Lower leg skin (tissue), 4 donors: ENCODE results near the gene LRG1. TPM values are rescaled to one million over a fixed set of nuclear protein-coding genes. Genes with fewer than 3 reads are reported as not detected.

Experiments used
- DNase-seq, 2 donors: peaks; one replicate each; pipeline ENCODE4 v3.0.0-alpha.2; 2019; ENCODE audit warnings: low spot score in 2 of 2
- H3K4me3 ChIP-seq: fragments of 200-600 bp; sonication (generic); 2 replicates; pipeline ENCODE4 v1.5.1; 2017; ENCODE audit warnings: mild to moderate bottlenecking, low read depth; ENCODE audit not compliant: poor library complexity, severe bottlenecking
- CTCF ChIP-seq, 3 donors: fragments of 450-650 bp; IDR thresholded peaks; one replicate each; pipeline ENCODE4 v1.5.1; 2016; ENCODE audit warnings: antibody characterized with exemption in 3 of 3, mild to moderate bottlenecking in 3 of 3, moderate library complexity in 2 of 3
- POLR2A ChIP-seq, 2 donors: fragments of 450-650 bp; IDR thresholded peaks; one replicate each; pipeline ENCODE4 v1.6.1; 2016 to 2017; ENCODE audit warnings: antibody characterized with exemption in 2 of 2, mild to moderate bottlenecking in 1 of 2, moderate library complexity in 1 of 2
- WGBS, 2 donors: methylation state at CpG; one replicate each; pipeline ENCODE4 v1.1.5; 2018; 5-methylcytosine and 5-hydroxymethylcytosine counted together
- intact Hi-C: fragments of 100-400 bp; cut with DNase I; formaldehyde crosslinking; loops from one replicate; pipeline ENCODE4 v1.15.0; 2023; ENCODE audit warnings: low total_unique reads
- total RNA-seq, 4 donors: library from RNA; depleted of rRNA; stranded (reverse); fragments of >200 nt; gene quantifications; one replicate each; pipeline ENCODE4 v1.1.0, GENCODE V29; 2016

Gene LRG1
- total RNA-seq, 4 donors from 2014 or later: 1.8 to 9.9 (median 2.7) TPM

DNA sequence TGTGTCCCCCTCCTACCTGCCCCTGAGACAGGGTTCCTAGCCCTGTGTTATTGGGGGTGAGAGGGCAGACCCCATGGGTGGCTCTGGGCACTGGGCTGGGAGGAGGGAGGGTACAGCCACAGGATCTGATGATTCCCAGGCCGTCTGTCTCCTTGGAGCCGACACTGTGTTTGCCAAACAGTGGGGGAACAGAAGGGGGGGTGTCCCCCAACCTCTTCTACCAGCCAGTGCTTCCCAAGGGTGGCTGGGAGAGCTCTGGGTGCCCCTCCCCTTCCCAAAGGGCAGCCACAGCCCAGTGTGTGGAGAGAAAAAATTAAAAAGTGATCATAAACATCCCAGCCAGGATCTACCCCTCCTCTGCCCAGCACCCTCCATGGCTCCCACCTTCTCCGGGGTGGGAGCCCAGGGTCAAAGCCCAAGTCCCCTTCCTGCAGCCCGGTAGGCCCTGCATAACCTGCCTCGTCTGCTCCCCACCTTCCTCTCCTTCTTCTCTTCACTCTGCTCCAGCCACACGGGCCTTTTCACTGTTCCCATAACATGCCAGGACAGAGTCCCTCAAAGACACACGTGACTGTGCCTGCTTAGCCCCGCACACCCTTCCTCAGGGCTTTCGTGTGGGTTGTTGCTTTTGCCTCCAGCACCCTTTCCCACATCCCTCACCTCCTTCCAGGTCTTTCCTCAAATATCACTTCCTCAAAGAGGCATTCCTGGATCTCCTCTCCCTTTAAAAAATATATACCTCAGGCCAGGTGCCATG, 20.1 kb downstream of the LRG1 start:
- intact Hi-C loops: loop anchor here (10.0 kb wide), 1 partner anchor 245 kb away; the partner anchor contains the start of gene SHD
- no peak for DNase-seq
- H3K4me3 ChIP-seq: no peak overlapping the region
- 30 to 32% methylated on average over 8 to 9 of the region's 9 CpGs for WGBS, 2 donors
- TF ChIP-seq CTCF (IDR thresholded peaks at IDR 0.05): no peak
- TF ChIP-seq POLR2A (IDR thresholded peaks at IDR 0.05): no peak

GRCh38 chr19:4519172-4519496, 20.7 kb downstream of the LRG1 start:
- DNase-seq: no peak
- no peak for TF ChIP-seq POLR2A (IDR thresholded peaks at IDR 0.05)
- TF ChIP-seq CTCF (IDR thresholded peaks at IDR 0.05): no peak
- intact Hi-C loops: no loop called here
- H3K4me3 ChIP-seq: no peak overlapping the region
- 89 to 92% methylated on average over 6 of the region's 6 CpGs for WGBS, 2 donors

DNA sequence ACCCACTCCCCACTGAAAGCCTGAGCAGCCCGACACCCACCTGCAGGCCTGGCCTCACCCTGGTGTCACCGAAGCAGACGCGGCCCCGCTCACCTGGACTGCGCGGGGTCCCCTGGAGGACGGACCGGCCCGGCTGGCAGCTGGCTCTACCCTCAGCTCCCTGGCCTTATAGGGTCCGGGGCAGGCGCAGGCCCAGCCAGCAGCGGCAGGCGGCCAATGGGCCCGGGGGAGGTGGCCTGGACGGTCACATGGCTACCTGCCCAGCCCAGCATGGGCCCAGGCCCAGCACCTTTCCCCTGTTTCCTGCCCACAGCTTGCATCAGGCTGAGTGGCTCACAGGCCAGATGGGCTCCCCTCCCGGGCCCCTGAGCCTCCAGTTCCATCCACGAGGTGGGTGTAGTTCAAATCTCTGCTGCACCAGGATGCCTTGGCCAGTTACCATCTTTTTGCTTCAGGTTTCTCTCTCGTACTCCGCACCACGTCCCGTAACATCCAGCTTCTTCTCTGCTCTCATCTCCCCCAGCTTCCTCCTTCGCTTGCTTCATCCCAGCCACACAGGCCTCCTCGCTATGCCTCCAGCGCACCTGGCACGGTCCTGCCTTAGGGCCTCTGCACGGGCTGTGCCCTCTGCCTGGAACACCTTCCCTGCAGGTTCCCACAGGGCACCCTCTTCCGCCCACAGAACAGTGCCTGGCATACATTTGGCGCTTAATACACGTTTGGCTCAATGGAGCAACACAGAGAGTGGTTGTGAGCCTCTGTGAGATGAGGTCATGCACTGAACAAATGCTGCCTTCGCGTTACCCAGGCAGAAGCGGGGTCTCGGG, 21.3 kb downstream of the LRG1 start, which contains the start of gene PLIN4:
Gene PLIN4 (minus strand): TSS at position 142 of the 827 bp plus-strand sequence. CDS start 214 bp downstream, outside the sequence.
- intact Hi-C loops: no loop called here
- H3K4me3 ChIP-seq: no peak within 1 kb of the TSS
- 50 to 60% methylated on average over 22 to 31 of the region's 34 CpGs for WGBS, 2 donors
- DNase-seq: no peak
- no peak for TF ChIP-seq CTCF (IDR thresholded peaks at IDR 0.05)
- no peak for TF ChIP-seq POLR2A (IDR thresholded peaks at IDR 0.05)

- intact Hi-C loops: no loop called here
- TF ChIP-seq POLR2A (IDR thresholded peaks at IDR 0.05): no peak
- no peak for TF ChIP-seq CTCF (IDR thresholded peaks at IDR 0.05)
- H3K4me3 ChIP-seq: no peak overlapping the region
- WGBS, 2 donors: 82 to 89% methylated on average over 15 to 24 of the region's 24 CpGs
- no peak for DNase-seq
These were observed 22.3 kb downstream of the LRG1 start for GRCh38 chr19:4517451-4518057.

- TF ChIP-seq CTCF (IDR thresholded peaks at IDR 0.05) (no peak), POLR2A (IDR thresholded peaks at IDR 0.05) (no peak)
- intact Hi-C loops: no loop called here
- DNase-seq: no peak
- 20 to 32% methylated on average over 3 to 5 of the region's 8 CpGs for WGBS, 2 donors
- no peak overlapping the region for H3K4me3 ChIP-seq
These were observed 22.9 kb downstream of the LRG1 start for GRCh38 chr19:4516939-4517300.
